H1 (cell line): ENCODE results near the gene OGG1. TPM values are rescaled to one million over a fixed set of nuclear protein-coding genes. Genes with fewer than 3 reads are reported as not detected.

Experiments
- CHD7 ChIP-seq: fragments of 300-600 bp; sonication (generic); IDR thresholded peaks from 2 replicates; pipeline ENCODE4 v1.7.1; 2012; ENCODE audit warnings: low read length, moderate library complexity, mild to moderate bottlenecking, inconsistent platforms; ENCODE audit not compliant: insufficient replicate concordance
- POU5F1 ChIP-seq: IDR thresholded peaks from 2 replicates; pipeline ENCODE4 v1.6.1; 2011; ENCODE audit warnings: low read depth, mild to moderate bottlenecking, low read length, moderate library complexity
- TEAD4 ChIP-seq: IDR thresholded peaks from 2 replicates; pipeline ENCODE4 v1.6.1; 2012; ENCODE audit warnings: low read depth, low read length, inconsistent platforms, mixed read lengths
- polyA plus RNA-seq, 7 experiments: library from polyadenylated mRNA; depleted of rRNA in 3 of 7; stranded (reverse) in 5 of 7; unstranded in 2 of 7; fragments of >200 nt in 5 of 7; fragments of 200-250 nt in 2 of 7; gene quantifications; 1 replicate in 5 of 7; 2 replicates in 1 of 7; 4 replicates in 1 of 7; pipeline versions ENCODE4 v1.2.1 to v1.2.3, GENCODE V29; 2011 to 2013; ENCODE audit warnings: missing spikeins in 2 of 7, mixed read lengths in 2 of 7
- total RNA-seq: library from RNA; stranded (reverse); fragmentation: NEBNext Ultra II Directional; extraction: Animal tissue kit (Norgen Biotek cat#: 25700); gene quantifications from 2 replicates; pipeline ENCODE4 v1.2.1, GENCODE V29; 2021
- TF ChIP-seq, protein P1 (sequence below): IDR thresholded peaks from 2 replicates; pipeline ENCODE4 v1.6.1; 2011; ENCODE audit warnings: low read length, improper control_type of control experiment

Gene OGG1
- total and polyA plus RNA-seq, 2 of the 8 experiments (the other 6 are each of a cell fraction or from before 2014, with no cell fraction given), result 29.6 to 46.8 TPM

GRCh38 chr3:9754678-9755077 is 4.9 kb downstream of the OGG1 start (continued):
- no peak for TF ChIP-seq POU5F1
- TF ChIP-seq CHD7, result no peak
- no peak for TF ChIP-seq TEAD4
- TF ChIP-seq, protein P1, sequence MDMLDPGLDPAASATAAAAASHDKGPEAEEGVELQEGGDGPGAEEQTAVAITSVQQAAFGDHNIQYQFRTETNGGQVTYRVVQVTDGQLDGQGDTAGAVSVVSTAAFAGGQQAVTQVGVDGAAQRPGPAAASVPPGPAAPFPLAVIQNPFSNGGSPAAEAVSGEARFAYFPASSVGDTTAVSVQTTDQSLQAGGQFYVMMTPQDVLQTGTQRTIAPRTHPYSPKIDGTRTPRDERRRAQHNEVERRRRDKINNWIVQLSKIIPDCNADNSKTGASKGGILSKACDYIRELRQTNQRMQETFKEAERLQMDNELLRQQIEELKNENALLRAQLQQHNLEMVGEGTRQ, result no peak
